ENCODE results near the gene COL21A1. TPM values are rescaled to one million over a fixed set of nuclear protein-coding genes. Genes with fewer than 3 reads are reported as not detected.

COL21A1 gene
- total RNA-seq, 1 experiment from 2014 or later, result 3.3 TPM

- no peak for ATAC-seq
- Histone ChIP-seq H3K9me3 (ENCODE audit: control insufficient read depth, insufficient read depth, low read depth, low read length) (peaks cover 3% of the 10 kb centered on the region; the same call in 1 of the 2 replicates), H3K36me3 (ENCODE audit: control insufficient read depth, insufficient read depth, low read length) (no peaks in the 10 kb centered on the region), H3K4me1 (ENCODE audit: control insufficient read depth, insufficient read depth, low read length) (no peaks in the 10 kb centered on the region), H3K4me3 (ENCODE audit: low read depth in 2 of 2, low read length in 2 of 2) (no peak overlapping the region), H3K27me3 (ENCODE audit: control insufficient read depth, insufficient read depth, low read length) (no peaks in the 10 kb centered on the region), H3K27ac (ENCODE audit: low read length) (no peak overlapping the region)
- BruUV-seq (replicated peaks), result no TSS peak
- intact Hi-C loops (cut with micrococcal nuclease; ENCODE audit: unreplicated experiment) (no loop called here), in situ Hi-C loops (cut with HindIII; ENCODE audit: low pct_unique_long_range_greater_than_20kb, low sequenced_read_pairs) (no loop called here)
- CTCF ChIA-PET, result no interaction called here
- TF ChIP-seq, protein P1, sequence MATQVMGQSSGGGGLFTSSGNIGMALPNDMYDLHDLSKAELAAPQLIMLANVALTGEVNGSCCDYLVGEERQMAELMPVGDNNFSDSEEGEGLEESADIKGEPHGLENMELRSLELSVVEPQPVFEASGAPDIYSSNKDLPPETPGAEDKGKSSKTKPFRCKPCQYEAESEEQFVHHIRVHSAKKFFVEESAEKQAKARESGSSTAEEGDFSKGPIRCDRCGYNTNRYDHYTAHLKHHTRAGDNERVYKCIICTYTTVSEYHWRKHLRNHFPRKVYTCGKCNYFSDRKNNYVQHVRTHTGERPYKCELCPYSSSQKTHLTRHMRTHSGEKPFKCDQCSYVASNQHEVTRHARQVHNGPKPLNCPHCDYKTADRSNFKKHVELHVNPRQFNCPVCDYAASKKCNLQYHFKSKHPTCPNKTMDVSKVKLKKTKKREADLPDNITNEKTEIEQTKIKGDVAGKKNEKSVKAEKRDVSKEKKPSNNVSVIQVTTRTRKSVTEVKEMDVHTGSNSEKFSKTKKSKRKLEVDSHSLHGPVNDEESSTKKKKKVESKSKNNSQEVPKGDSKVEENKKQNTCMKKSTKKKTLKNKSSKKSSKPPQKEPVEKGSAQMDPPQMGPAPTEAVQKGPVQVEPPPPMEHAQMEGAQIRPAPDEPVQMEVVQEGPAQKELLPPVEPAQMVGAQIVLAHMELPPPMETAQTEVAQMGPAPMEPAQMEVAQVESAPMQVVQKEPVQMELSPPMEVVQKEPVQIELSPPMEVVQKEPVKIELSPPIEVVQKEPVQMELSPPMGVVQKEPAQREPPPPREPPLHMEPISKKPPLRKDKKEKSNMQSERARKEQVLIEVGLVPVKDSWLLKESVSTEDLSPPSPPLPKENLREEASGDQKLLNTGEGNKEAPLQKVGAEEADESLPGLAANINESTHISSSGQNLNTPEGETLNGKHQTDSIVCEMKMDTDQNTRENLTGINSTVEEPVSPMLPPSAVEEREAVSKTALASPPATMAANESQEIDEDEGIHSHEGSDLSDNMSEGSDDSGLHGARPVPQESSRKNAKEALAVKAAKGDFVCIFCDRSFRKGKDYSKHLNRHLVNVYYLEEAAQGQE (IDR thresholded peaks at IDR 0.05; ENCODE audit: insufficient read depth in 1 of 2, low read depth in 2 of 2, low read length in 1 of 2), result no peak
- TF ChIP-seq POLR2AphosphoS5 (IDR thresholded peaks at IDR 0.05; ENCODE audit: low read depth, low read length) (no peak), SIN3A (IDR thresholded peaks at IDR 0.05; ENCODE audit: borderline replicate concordance, insufficient read depth, low read depth, low read length) (no peak), TCF7L2 (IDR thresholded peaks at IDR 0.05; ENCODE audit: low read depth, low read length) (no peak), CTCF (IDR thresholded peaks at IDR 0.05) (no peak)
- DNase-seq (ENCODE audit: low read depth, low spot score), result no peak
- POLR2A ChIA-PET, result no interaction called here
Observed at GRCh38 chr6:56144538-56145324, 102.6 kb downstream of the COL21A1 start.

GRCh38 chr6:56143796-56144195 is 103.6 kb downstream of the COL21A1 start:
- H3K27me3 ChIP-seq (ENCODE audit: control insufficient read depth, insufficient read depth, low read length), result no peaks in the 10 kb centered on the region
- no peaks in the 10 kb centered on the region for H3K4me1 ChIP-seq (ENCODE audit: control insufficient read depth, insufficient read depth, low read length)
- H3K9me3 ChIP-seq (ENCODE audit: control insufficient read depth, insufficient read depth, low read depth, low read length), result peaks cover 3% of the 10 kb centered on the region; the same call in 1 of the 2 replicates
- H3K27ac ChIP-seq (ENCODE audit: low read length), result no peak overlapping the region
- intact Hi-C loops (cut with micrococcal nuclease; ENCODE audit: unreplicated experiment), result no loop called here
- TF ChIP-seq TCF7L2 (IDR thresholded peaks at IDR 0.05; ENCODE audit: low read depth, low read length) (no peak), POLR2AphosphoS5 (IDR thresholded peaks at IDR 0.05; ENCODE audit: low read depth, low read length) (no peak), CTCF (IDR thresholded peaks at IDR 0.05) (no peak), SIN3A (IDR thresholded peaks at IDR 0.05; ENCODE audit: borderline replicate concordance, insufficient read depth, low read depth, low read length) (no peak)
- TF ChIP-seq, protein P1 (IDR thresholded peaks at IDR 0.05; ENCODE audit: insufficient read depth in 1 of 2, low read depth in 2 of 2, low read length in 1 of 2), result no peak
- H3K4me3 ChIP-seq (ENCODE audit: low read depth in 2 of 2, low read length in 2 of 2), result no peak overlapping the region
- H3K36me3 ChIP-seq (ENCODE audit: control insufficient read depth, insufficient read depth, low read length), result no peaks in the 10 kb centered on the region
- BruUV-seq (replicated peaks), result no TSS peak
- ChIA-PET POLR2A (no interaction called here), CTCF (no interaction called here)
- in situ Hi-C loops (cut with HindIII; ENCODE audit: low pct_unique_long_range_greater_than_20kb, low sequenced_read_pairs), result no loop called here
- DNase-seq (ENCODE audit: low read depth, low spot score) (no peak), ATAC-seq (no peak)

All from Panc1 (cell line).